Fibroblast of pulmonary artery (primary cell): Measurements from ENCODE around the gene ABTB2.

Experiments used
- DNase-seq: peaks from one replicate; pipeline ENCODE4 v3.0.0-alpha.2; 2010; ENCODE audit warnings: low read depth
- H3K4me3 ChIP-seq: replicated peaks from 2 replicates; pipeline ENCODE4 v1.5.1; 2011; ENCODE audit warnings: low read depth, mild to moderate bottlenecking, control low read depth, low read length, moderate library complexity
- CTCF ChIP-seq: IDR thresholded peaks from 2 replicates; pipeline ENCODE4 v1.5.1; 2011; ENCODE audit warnings: mild to moderate bottlenecking, control low read depth, low read length, inconsistent platforms; ENCODE audit errors: missing control alignments

Gene ABTB2

DNA sequence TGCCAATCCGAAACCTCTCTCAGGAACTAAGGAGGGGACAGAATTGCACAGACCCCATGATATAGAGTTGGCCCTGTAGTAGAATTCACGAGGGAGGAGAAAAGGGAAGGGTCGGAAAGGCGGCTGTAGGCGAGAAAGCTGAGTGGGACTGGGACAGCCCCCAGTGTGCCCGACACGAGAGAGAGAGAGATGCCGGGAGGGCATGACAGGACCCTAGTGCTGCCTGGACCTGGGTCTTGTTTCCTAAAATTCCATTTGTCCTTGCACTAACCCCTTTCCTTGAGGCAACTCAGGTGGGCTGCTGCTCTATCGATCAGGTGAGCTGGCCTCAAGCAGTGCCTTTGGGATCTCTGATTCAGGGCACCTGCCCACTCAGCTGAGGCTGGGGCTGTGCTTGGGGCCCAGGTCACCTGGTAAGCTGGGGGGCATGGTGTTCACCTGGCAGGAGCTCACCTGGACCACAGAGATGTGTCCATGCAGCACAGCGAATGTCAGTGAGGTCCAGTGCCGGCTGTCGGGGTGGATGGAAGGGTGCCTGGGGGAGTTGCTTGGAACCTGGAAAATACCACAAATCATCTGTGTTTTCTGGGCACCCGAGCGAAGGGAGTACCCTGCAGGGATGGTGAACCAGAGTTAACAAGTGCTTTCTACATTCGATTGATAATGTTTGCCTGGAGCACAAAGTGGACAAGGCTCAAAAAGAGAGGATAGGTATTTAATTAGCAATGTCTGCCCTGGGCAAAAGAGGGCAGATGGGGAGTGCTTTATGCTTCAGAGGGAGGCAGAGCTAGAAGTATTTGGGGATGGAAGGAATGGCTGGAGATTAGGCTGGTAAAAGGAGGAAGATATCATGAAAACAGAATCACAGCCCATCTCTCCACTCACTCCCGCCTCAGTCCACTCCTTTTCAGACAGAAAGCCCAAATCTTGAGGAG lies 190.7 kb downstream of the ABTB2 start:
- DNase-seq, result no peak
- no peak overlapping the region for H3K4me3 ChIP-seq
- no peak for TF ChIP-seq CTCF

GRCh38 chr11:34165786-34166555 lies 191.8 kb downstream of the ABTB2 start:
- no peak for TF ChIP-seq CTCF
- no peak for DNase-seq
- no peak overlapping the region for H3K4me3 ChIP-seq

DNA sequence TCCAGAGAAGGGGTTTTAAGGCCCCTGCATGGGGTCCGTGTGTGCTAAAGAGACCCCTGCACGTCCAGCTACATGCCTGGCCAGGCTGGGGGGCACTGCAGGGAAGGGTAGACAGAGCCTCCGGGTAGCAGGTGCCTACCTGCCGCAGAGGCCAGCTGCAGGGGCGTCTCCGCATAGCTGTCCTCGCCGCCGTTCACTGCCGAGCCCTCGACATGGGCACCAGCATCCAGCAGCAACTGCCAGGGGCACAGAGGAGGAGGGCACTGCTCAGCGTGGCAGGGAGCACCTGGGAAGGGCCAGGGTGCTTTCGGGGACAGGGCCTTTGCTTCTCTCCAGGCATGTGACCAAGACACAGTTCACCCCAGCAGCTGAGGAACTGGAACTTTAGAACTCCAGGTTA lies 192.7 kb downstream of the ABTB2 start:
- TF ChIP-seq CTCF, result no peak
- H3K4me3 ChIP-seq, result no peak overlapping the region

GRCh38 chr11:34162856-34163255 lies 195.0 kb downstream of the ABTB2 start:
- TF ChIP-seq CTCF, result no peak

More for the DNA sequence above, 192.7 kb downstream of the ABTB2 start:
- DNase-seq, result no peak

DNA sequence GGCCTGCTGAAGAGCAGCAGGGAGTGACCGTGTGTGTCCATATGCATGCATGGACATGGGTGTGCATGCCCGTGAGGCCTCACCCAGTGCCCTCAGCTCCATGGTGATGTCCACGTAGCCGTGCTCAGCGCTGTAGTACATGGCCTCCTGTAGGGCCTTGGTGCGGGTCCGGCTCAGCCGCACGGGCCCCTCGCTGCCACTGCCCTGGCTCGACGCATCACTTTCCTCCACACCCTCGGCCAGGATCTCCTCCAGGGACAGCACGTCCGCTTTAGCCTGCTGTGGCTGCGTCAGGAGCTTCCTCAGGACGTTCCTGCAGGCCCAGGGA lies 195.4 kb downstream of the ABTB2 start:
- H3K4me3 ChIP-seq, result no peak overlapping the region
- TF ChIP-seq CTCF, result no peak
- no peak for DNase-seq

More at GRCh38 chr11:34162856-34163255, 195.0 kb downstream of the ABTB2 start:
- no peak for DNase-seq
- H3K4me3 ChIP-seq, result no peak overlapping the region

DNA sequence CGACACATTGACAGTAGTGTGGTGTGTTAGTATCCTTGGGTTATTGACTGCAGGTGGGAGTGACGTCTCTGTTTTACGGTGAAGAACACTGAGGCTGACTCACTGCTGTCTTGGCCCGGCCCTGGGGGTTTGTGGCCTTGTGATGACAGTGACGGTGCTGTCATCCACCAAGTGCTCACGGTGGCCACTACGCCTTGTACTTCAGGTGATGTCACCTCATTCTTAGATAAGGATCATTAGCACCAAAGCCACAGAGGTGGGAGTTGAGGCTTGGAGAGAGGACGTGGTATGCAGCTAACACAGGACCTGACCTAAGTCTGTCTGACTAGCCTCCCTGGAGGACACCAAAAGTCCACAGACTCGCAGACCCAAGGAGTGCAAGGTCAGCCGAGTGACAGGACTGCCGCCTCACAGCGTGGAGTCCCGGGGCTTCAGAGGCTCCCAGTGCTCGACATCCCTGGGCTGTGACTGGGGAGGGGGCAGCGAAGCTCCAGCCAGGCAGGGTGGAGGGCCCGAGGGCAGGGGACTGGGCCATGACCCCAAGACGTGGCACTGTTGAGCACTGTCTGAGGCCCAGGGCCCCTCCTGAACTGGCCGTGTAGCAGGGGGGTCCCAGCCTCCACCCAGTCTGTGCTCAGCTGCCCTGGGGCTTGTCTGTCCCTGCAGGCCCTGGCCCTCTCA lies 195.9 kb downstream of the ABTB2 start:
- TF ChIP-seq CTCF, result no peak
- DNase-seq, result no peak
- H3K4me3 ChIP-seq, result no peak overlapping the region
